ENCODE measurements around the gene CAMKK2. TPM values are rescaled to one million over a fixed set of nuclear protein-coding genes. Genes with fewer than 3 reads are reported as not detected.

CAMKK2 gene
- total RNA-seq, 1 experiment from 2014 or later: 24.7 TPM

DNA sequence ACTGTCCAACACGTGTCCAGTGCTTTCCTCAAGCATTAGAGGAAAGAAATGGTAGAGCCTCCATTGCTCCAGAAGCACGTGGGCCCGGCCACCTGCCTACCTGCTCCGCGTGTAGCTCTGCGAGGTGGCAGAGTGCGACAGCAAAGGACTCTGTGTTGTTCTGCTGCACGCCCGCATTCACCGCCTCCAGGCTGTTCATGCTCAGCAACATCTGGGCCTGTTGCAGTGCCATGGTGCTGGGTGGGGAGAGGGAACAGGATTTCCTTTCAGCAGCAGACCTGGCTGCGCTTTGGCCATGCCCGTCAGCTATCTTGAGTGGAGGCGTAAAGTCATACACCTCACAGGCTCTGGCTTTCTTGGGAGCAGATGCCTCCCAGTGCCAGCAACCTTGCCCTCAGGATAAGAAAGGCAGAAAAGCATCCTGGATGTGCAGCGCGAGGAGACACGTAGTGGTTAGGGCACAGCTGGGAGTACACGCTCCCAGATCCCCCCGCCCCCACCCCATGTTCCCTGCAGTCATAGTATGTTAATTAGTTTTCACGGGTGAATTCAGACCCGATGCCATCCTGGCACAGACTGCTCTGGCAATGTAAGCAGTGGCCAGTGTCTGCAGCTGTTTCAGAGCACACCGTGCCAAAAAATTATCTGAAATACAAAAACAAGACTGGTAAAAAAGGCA is 30.6 kb upstream of the CAMKK2 start:
- TF ChIP-seq, protein P1, sequence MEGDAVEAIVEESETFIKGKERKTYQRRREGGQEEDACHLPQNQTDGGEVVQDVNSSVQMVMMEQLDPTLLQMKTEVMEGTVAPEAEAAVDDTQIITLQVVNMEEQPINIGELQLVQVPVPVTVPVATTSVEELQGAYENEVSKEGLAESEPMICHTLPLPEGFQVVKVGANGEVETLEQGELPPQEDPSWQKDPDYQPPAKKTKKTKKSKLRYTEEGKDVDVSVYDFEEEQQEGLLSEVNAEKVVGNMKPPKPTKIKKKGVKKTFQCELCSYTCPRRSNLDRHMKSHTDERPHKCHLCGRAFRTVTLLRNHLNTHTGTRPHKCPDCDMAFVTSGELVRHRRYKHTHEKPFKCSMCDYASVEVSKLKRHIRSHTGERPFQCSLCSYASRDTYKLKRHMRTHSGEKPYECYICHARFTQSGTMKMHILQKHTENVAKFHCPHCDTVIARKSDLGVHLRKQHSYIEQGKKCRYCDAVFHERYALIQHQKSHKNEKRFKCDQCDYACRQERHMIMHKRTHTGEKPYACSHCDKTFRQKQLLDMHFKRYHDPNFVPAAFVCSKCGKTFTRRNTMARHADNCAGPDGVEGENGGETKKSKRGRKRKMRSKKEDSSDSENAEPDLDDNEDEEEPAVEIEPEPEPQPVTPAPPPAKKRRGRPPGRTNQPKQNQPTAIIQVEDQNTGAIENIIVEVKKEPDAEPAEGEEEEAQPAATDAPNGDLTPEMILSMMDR (conservative IDR thresholded peaks at IDR 0.05): no peak
- Mint-ChIP-seq H3K27me3 (ENCODE audit: low read depth) (no peaks in the 10 kb centered on the region), H3K27ac (no peak overlapping the region), H3K4me3 (no peak overlapping the region), H3K36me3 (ENCODE audit: insufficient read depth in 1 of 3, low read depth in 3 of 3) (peaks cover 30 to 84% (median 74%) of the 10 kb centered on the region in 3 experiments; a peak in 6 of 7 replicates), H3K9me3 (no peaks in the 10 kb centered on the region), H3K4me1 (no peaks in the 10 kb centered on the region)
- no peak overlapping the region for H4K8ac ChIP-seq (replicated peaks; ENCODE audit: insufficient read length, low read depth, low read length)
- H4K91ac ChIP-seq (ENCODE audit: insufficient read length, low read depth, low read length): no peak overlapping the region
- H3K79me2 ChIP-seq (ENCODE audit: insufficient read depth, low read length): no peaks in the 10 kb centered on the region
- H3K9ac ChIP-seq (ENCODE audit: extremely low read depth, insufficient read length, low read length): no peak overlapping the region
- no peaks in the 10 kb centered on the region for H3K4me1 ChIP-seq (ENCODE audit: insufficient read depth, low read length)
- H2BK120ac ChIP-seq (ENCODE audit: low read depth, low read length, poor library complexity, severe bottlenecking): no peak overlapping the region
- H3K4ac ChIP-seq (ENCODE audit: low read depth, low read length): no peak overlapping the region
- no peak overlapping the region for H2BK5ac ChIP-seq (ENCODE audit: insufficient read length, low read length)
- no peak overlapping the region for H3T11ph ChIP-seq (ENCODE audit: low read length)
- no peak overlapping the region for H3K27ac ChIP-seq (ENCODE audit: insufficient read length, low read depth, low read length)
- no peak overlapping the region for H3K14ac ChIP-seq (ENCODE audit: insufficient read depth, low read length)
- H3K23me2 ChIP-seq (ENCODE audit: insufficient read length, low read depth, low read length, poor library complexity, severe bottlenecking): no peaks in the 10 kb centered on the region
- no peak overlapping the region for H3K56ac ChIP-seq (ENCODE audit: insufficient read length, low read depth, low read length)
- H4K5ac ChIP-seq (ENCODE audit: insufficient read length, low read depth, low read length): no peak overlapping the region
- no peak overlapping the region for H2BK15ac ChIP-seq (ENCODE audit: low read depth, low read length)
- H3K4me2 ChIP-seq (ENCODE audit: insufficient read depth, insufficient read length, low read length): no peak overlapping the region
- H3K27me3 ChIP-seq (ENCODE audit: insufficient read depth, low read length): no peaks in the 10 kb centered on the region
- H2AFZ ChIP-seq (ENCODE audit: low read length): no peak overlapping the region
- no peak for DNase-seq
- H3K9me3 ChIP-seq (ENCODE audit: control insufficient read depth, low read depth, low read length): no peaks in the 10 kb centered on the region
- H3K79me1 ChIP-seq (ENCODE audit: insufficient read depth, low read depth, low read length, poor library complexity, severe bottlenecking): no peaks in the 10 kb centered on the region
- no peaks in the 10 kb centered on the region for H4K20me1 ChIP-seq (ENCODE audit: control insufficient read depth, insufficient read depth, insufficient read length)
- no peak overlapping the region for H3K18ac ChIP-seq (ENCODE audit: insufficient read length, low read depth, low read length)
- no CpG with 5 or more reads among the region's 21 CpGs for WGBS (ENCODE audit: extremely low coverage, insufficient read length, low lambda C conversion rate)
- no peak overlapping the region for H3K23ac ChIP-seq (ENCODE audit: insufficient read length, low read depth, low read length)
- H2AK5ac ChIP-seq (ENCODE audit: insufficient read length, low read length): no peak overlapping the region
- H2BK20ac ChIP-seq (ENCODE audit: low read depth, low read length, poor library complexity, severe bottlenecking): no peak overlapping the region
- H2BK12ac ChIP-seq (ENCODE audit: insufficient read length, low read depth, low read length): no peak overlapping the region
